Left colon (tissue), 2 donors: ENCODE data around the gene MSRB3. TPM values are rescaled to one million over a fixed set of nuclear protein-coding genes. Genes with fewer than 3 reads are reported as not detected.
A peak's percentile ranks its signal among the peaks of the same experiment; 100 is the strongest.

Experiments used
- ATAC-seq: fragments of 200-7000 bp; cut with Tn5 transposase; one replicate; pipeline ENCODE4 v1.9.1; 2020; ENCODE audit warnings: mild to moderate bottlenecking, moderate library complexity
- DNase-seq, 2 donors: peaks; one replicate each; pipeline ENCODE4 v3.0.0-alpha.2; 2020
- intact Hi-C, 2 donors: fragments of 100-400 bp; cut with DNase I in 1 of 2; cut with micrococcal nuclease in 1 of 2; formaldehyde crosslinking; loops; one replicate each; pipeline versions ENCODE4 v1.11.2 to v1.14.0; 2022; cut with DNase I, micrococcal nuclease
- total RNA-seq, 2 donors: library from RNA; stranded (reverse); fragmentation: NEBNext Ultra II Directional; extraction: Animal tissue kit (Norgen Biotek cat#: 25700); gene quantifications; one replicate each; pipeline ENCODE4 v1.2.1, GENCODE V29; 2021
- donor health status: DM: no; HTN: no; CAD: no.
- donor health status: DM: yes; HTN: yes; CAD: no.

MSRB3 gene
- total RNA-seq, 2 donors from 2014 or later: 5.7 to 20.4 TPM

GRCh38 chr12:65504417-65504816 is 225.9 kb downstream of the MSRB3 start:
- DNase-seq: no peak
- intact Hi-C loops: no loop called here
- ATAC-seq: no peak

DNA sequence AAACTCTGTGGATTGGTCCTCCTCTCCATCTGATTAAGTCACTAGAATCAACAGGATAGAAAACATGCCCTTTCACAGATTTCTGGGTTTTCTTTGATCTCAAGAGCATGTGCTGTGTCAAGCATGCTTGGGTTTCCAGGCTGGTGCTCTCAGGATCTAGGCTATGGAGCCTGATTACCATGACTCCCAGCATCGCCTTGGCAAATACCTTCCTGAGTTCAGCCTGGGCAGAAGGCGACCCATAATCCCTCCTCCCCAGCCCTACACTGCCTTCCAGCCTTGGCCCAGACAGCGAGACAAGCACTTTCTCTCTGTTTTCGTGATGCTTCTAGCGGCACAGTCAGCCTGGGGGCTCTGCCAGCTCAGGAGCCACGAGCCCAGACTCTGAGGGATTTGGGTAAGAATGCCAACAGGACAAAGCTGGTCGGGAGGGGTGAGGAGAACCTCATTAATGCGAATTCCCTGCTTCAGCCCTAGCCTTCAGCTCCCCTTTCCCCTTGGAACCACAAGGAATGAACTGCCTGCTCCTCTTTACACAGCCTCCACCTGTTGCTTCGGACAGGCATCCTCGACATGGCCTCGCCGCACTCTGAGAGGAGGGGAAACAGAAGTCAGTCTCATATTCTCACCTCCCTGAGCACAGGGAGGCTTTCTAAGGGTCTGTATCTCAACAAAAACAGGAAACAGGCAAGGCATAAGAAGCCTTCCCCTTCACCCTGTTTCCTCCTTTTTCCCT is 227.1 kb downstream of the MSRB3 start:
- DNase-seq (no peak), ATAC-seq (no peak)
- intact Hi-C loops: no loop called here

- DNase-seq: no peak
- no peak for ATAC-seq
- intact Hi-C loops: no loop called here
Measured at GRCh38 chr12:65508276-65509035, 230.0 kb downstream of the MSRB3 start.

GRCh38 chr12:65510007-65510406 is 231.5 kb downstream of the MSRB3 start:
- intact Hi-C loops: no loop called here
- DNase-seq: no peak
- ATAC-seq: no peak

- DNase-seq (peak in 1 of 2 donors; percentile 34), ATAC-seq (peak; percentile 49)
- intact Hi-C loops: no loop called here
Measured at GRCh38 chr12:65510584-65511050, 232.1 kb downstream of the MSRB3 start.

DNA sequence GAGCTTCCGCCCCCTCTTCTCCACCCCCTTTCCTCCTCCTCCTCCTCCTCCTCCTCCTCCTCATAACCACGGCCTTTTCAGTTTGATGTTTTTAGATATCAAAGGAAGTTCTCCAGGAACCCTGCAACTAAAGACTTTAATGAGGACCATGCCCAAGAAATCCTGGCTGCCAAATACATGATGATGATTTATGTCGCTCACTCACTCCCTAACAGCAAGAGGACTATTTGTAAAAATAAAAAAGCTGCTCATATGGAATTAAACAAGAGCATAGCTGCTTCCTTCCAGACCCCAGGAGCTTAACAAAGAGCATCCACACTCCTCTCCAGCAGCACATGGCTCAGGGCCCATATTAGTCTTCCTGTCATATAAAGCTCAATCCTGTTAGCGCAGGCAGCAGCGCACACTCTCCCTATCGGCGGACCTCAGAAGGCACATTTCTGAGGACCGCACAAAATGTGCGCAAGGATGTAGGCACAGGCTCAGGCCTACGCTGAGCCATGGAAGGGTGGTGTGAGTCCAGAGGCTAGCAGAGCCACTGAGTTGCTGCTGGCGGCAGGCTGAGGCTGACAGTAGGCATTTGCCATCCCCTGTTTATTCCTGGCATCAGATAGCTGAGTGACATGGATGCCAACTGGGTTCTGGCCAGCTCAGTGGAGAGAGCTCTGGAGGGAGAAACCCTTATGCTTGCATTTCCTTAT is 232.8 kb downstream of the MSRB3 start:
- DNase-seq (no peak), ATAC-seq (no peak)
- intact Hi-C loops: no loop called here

- ATAC-seq (no peak), DNase-seq (no peak)
- intact Hi-C loops: no loop called here
Measured at GRCh38 chr12:65511912-65512311, 233.4 kb downstream of the MSRB3 start.

Other genes starting within 250 kb of the MSRB3 start
- gene WIF1, start 157.4 kb upstream of the MSRB3 start, total RNA-seq: under 1 TPM; 0.25 to 0.55 TPM
- gene LEMD3, start 109.1 kb upstream of the MSRB3 start, total RNA-seq: 10 to 100 TPM; 36.4 to 37.2 TPM